Stimulated activated CD8-positive, alpha-beta memory T cell treated with anti-CD3 and anti-CD28 coated beads, Interleukin-7, amount 100 ng/mL, for 24 hours (primary cell): Measurements from ENCODE around the gene MACROD1.

Source experiments
- DNase-seq: peaks from one replicate; pipeline ENCODE4 v3.0.0-alpha.2; 2020; ENCODE audit warnings: low read depth

The MACROD1 gene

DNA sequence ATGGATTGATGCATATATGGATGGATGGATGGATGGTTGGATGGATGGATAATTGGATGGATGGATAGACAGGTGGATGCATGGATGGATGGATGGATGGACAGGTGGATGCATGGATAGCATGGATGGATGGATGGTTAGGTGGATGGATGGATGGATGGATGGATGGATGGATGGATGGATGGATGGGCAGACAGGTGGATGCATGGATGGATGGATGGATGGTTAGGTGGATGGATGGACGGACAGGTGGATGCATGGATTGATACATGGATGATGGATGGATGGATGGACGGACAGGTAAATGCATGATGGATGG lies 52.5 kb downstream of the MACROD1 start:
- DNase-seq: no peak

DNA sequence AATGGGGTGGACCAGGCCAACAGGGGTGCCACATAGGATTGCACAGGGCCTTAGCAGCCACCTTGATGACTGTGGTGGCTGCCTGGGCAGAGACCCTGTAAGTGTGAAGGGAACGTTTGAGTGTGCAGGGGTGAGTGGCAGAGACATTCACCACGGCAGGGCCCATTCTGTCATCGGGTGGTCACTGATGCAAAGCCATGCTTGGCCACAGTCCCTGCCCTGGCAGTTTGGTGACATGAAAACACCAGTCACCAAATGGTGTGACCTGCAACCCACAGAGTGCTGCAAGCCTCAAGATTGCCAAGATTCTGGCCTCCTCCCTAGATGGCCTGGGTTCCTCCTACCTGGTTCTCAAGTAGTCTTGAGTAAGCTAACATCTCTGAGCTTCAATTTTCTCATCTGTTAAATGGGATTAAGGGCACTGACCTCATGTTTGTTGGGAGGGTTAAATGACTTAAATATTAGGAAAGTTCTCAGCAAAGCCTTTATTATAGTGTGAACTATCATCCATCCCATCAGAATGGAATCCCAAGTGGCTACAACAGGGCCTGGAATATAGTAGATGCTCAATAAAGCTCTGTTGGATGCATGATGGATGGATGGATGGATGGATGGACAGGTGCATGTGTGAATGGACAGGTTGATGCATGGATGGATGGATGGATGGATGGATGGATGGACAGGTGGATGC lies 53.0 kb downstream of the MACROD1 start:
- no peak for DNase-seq

DNA sequence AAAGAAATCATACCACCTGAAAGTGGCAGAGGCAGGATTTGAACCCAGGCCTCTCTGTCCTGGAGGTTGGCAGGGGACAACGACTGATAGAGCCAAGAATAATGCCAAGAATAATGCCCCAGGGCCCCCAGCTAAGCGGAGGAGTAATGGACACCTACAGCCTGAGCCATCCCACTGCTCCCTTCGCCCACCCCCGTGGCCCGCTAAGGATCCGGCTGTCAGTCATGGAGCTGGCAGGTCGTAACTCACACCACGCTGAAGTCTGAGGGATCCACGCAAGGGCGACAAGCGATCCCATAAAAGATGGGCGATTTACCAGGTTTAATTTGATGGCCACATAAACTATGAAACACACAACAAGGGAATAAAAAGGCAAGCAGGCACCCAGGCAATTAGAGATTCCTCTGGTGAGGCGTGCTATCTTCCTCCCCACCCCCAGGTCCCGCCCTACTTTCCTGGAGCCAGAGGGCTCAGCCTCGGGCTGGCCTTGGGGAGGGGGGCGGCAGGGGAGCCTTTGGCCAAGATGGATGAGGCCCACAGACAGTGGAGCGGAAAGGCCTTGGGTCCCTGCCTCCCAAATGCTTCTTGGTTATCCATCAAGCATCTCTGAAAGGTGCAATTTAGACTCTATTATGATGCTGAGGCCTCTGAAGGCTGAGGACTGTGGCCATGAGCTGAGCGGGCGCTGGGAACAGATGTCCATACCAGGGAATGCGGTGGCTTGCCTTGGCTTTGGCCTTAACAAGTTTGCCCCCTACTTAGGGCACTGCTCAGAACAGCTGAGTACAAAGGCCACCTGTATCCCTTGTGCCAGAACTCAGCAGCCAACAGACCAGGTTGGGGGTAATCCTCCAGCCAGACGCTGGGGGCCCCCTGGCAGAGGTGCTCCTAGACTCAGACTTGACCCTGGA lies 55.2 kb downstream of the MACROD1 start:
- no peak for DNase-seq

DNA sequence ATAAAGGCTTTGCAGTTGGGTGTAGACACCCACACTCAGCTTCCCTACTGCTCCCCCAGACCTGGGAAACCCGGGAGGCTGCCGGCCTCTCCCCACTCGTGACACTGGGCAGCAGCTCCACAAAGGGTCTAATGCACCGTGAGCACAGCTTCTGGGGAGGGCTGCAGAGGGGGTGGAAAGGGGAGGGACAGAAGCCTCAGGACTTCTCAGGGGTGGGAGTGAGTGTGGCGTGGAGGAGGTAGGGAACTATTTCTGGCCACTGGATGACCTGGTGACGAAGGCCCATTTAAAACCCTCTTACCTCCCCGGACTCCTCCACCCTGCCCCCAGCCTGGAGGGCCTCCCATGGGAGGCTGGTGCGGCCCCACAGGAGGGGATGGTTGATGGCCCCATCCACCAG lies 56.6 kb downstream of the MACROD1 start:
- DNase-seq: no peak

DNA sequence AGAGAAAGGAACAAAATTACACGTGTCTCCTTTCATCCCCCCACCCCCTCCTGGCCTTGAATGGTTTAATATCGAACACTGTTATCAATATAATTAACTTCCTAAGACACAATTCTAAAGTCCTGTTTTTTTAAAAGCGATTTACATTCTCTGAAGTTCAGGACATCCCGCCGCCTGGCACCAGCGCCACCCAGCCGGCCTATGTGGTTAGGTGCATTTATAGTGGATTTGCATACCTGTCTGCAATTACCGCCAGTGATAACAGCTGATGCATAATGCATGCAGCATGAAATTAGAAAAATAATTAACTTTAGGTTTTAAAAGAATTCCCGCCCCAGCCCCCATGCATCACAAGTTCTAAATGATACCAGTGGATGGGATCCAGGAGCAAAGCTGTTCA lies 58.6 kb downstream of the MACROD1 start:
- DNase-seq: no peak

DNA sequence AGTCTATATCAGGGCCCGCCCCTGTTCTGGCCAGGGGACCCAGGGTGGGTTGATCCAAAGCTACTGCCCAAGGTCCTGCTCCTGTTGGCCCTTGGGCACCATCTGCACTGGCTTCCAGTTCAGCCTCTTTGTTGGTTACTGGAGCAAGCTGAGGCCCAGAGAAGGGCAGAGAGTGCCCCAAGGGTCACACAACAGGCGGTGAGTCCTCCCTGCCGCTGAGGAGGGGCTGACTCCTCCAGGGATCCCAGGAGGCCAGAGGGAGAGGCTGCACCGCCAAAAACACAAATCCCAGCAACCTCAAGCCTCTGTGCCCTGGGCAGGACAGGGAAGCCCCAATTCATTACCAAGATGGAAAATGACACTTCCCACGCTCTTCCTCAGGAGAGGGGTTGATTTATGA lies 61.3 kb downstream of the MACROD1 start:
- no peak for DNase-seq

DNA sequence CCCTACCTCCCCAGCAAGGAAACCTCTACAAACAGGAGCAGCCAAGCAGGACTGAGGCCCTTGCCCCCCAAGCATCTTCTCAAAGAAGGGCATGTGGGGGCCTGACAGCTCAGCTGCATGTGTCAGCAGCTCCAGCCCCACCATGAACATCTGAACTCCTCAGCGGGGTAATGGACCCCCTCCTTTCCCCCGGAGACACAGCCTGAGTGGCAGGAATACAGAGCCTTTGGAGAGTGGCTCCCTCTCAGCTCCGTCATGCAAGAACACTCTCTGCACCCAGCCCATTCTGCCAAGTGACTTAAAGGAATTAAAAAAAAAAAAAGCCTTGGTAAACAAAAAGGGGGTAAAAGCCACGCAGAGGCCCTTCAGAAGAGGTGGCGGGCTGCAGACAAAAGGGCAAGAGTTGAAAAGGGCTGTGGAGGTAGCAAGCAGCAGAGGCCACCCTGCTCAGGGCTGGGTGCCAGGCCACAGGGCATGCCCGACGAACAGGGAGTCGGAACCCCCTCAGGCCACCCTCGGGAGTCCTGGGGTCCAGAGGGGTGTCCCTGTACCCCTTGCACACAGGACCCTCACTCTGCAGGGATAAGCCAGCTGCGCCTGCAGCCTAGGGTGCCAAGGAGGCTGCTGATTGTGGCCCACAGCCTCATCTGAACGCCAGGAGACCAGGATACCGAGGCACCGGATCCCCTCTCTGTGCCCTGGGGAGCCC lies 62.5 kb downstream of the MACROD1 start:
- DNase-seq: no peak

DNA sequence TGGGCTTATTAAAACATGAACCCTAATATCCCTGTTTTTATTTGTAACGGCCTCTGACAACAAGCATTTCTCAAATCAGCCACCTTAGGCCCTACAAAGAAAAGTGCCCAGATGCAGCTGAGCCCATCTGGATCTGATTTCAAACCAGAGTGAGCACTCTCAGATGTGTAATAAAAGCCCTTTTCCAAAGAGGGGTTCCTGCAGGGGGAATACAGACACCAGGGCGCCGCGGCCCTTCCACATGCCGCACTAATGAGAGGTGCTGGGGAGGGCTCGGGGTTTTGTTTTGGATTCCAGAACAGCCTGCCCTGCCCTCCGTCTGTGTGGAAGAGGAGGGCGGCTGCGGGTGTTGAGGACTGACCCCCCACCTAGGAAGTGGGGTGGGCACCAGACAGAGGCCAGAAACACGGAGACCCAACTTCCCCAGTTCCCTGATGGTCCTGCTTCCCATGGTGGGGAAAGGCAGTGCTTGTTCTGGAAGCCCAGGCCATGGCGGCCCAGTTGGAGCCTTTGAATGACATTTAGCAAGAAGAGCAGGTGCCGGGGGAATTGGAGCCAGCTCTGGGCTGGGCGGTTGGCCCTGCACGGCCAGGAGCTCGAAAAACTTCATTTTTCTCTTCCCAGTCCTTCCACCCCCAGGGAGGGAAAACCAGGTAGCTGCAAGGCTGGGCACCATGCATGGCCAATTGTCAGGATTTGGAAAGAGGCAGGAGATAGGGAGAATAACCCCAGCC lies 63.7 kb downstream of the MACROD1 start:
- no peak for DNase-seq

DNA sequence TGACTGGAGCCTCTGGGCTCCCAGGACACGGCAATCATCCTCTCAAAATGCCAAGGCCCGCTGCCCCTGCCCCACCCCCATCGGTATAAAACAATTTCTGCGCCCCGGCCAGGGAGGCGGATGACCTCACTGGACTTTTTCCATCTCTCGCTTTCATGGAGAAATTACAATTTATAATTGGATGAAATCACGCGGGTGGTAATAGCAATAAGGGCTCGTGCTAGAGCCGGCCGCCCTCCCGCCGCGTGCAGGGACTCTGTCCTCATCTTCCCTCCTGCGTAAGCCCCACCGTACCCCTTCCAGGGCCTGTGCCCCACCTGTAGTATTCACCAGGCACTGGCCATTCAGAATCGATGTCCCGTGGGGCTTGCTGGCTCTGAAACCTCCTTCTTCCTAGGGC lies 64.5 kb downstream of the MACROD1 start:
- no peak for DNase-seq

DNA sequence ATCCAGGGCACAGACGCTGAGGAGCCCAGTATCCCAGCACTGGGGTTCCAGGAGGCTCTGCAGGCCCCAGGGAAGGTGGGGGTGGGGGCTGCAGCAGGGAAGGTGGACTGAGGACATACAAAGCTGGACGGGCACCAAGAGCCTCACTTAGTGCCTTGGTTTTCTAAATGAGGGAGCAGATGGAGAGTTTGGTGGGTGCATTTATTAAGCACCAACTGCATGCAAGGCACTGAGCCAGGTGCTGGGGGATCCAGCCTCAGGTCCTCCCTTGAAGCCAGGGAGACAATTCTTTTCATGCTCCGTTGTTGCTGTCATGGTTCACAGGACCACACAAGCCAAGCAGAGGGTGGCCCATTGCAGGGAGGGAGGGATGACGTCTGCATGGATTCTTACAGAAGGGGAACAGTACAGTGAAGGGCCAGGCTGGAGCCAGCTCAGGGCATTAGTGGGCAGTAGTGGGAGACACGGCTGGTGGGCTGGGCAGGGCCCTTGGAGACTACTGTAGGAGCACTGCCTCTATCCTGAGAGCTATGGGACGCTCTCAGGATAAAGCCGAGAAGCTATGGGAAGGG lies 65.0 kb downstream of the MACROD1 start:
- no peak for DNase-seq

DNA sequence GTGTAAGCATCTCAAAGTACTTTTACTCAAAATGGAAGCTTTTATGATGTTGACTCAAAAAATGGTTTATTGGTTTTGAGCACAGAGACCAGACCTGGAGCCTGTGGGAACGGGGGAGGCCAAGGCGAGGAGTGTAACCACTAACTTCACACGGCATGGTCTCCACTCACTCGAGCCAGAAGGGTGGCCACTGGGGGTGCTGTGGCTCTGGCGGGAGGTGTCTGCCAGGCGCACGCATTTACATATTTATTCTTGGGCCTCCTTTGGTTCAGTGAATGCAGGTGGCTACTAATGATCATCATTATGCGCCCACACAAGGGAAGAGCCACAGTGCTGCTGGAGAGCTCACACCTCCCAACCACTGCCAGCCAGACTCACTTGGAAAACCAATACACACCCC lies 65.6 kb downstream of the MACROD1 start:
- no peak for DNase-seq

DNA sequence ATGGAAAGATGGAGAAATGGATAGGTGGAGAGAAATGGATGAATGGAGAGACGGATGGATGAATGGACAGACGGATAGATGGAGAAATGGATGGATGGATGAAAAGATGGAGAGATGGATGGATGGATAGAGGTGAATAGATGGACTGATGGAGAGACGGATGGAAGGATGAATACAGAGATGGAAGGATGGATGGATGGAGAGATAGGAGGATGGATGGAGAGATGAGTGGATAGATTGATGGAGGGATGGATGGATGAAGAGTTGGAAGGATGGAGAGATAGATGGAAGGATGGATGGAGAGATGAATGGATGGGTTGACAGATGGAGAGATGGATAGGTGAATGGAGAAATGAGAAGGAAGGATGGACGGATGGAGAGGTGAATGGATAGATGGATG lies 66.5 kb downstream of the MACROD1 start:
- no peak for DNase-seq

DNA sequence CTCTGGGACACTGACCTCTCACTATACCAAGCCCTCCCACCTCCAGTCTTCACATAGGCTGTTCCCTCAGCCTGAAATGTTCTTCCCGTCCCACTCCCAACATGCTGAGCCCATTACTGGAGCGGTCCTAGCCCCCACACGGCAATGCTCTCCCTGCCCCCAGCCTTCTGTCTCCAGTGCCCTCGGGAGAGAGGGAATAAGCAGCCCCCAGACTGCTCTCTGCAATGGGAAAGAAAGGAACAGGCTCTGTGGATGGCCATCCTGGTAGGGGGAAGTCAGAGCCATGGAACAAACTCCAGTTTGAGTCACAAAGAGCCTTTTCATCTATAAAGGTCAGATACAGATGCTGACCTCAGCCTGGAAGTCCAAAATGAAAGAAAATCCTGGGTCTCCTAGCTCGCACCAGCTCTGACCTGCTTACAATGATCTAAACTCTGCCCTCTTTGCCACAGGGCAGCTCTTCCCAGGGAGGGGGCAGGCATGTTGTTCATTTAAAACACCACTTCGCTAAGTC lies 67.5 kb downstream of the MACROD1 start:
- no peak for DNase-seq

DNA sequence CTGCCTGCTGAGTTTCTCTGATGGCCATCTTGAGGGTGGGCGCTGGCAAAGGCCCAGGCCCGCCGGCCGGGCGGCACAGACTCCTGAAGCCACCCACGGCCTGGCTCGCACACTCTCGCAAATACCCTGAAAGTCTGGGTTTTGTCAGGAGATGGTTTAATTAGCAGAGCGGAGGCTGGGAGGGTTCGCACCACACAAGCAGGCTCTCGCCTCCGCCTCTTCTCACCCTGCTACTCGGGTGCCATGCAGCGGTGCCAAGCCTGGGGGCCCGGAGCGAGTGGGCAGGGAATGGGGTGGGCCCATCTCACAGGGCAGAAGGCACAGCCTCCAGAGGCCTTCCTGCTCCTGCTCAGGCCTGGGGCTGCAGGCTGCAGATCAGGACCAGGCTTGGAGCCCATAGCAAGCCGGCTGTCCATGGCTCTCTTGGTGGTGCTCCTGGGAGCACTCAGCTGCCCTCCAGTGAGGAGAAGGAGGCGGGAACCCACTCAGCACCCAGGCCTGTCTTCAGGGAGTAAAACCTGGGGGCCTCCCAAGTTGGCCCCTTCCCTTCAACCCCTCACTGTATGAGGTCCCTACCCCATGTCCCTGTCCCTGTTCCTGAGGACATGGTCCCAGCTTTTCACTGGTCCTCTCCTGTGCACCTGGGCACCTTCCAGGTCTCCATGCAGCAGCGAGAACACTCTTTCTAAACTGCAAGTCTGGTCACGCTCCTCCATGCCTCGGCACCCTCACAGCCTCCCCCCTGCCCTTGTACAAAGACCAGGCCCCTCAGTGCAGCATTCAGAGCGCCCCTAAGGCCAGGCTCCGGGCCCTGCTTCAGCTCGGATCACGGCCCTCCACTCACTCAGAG lies 68.2 kb downstream of the MACROD1 start:
- no peak for DNase-seq

DNA sequence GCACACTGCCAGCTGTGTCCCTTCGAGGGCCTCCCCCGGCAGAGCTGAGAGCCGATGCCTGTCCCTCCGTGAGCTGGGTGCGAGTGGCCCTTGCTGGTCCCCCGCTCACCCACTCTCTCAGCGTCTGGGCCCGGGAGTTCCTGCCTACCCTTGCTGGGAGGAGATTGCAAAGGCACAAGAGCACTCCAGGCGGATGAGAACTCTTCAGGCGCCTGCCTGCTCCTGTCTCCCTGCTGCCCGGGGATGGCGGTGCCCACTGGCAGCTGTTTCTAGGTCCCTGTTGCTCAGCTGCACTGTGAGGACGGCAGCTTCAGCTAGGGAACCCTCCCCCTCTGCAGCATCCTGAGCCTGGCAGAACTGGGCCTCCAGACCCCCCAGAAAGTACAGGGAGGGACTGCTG lies 69.1 kb downstream of the MACROD1 start:
- DNase-seq: no peak

DNA sequence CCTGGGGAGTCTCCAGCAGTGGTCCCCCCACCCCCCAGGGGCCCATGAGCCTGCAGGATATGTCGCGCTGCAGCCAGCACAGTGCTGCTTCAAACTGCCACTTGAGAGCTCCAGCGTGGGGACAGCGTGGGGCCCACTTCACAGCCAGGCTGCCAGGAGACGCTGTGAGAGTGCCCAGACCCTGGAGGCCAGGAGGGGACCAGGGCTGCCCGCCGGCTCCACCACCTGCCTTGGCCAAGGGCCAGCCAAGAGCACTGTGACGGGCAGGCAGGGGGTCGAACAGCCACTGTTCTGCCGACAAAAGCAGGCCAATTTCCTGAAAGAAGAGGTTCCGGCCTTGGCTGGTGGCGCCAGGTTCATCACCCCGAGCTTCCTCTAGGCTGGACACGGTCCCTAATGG lies 70.0 kb downstream of the MACROD1 start:
- DNase-seq: no peak

DNA sequence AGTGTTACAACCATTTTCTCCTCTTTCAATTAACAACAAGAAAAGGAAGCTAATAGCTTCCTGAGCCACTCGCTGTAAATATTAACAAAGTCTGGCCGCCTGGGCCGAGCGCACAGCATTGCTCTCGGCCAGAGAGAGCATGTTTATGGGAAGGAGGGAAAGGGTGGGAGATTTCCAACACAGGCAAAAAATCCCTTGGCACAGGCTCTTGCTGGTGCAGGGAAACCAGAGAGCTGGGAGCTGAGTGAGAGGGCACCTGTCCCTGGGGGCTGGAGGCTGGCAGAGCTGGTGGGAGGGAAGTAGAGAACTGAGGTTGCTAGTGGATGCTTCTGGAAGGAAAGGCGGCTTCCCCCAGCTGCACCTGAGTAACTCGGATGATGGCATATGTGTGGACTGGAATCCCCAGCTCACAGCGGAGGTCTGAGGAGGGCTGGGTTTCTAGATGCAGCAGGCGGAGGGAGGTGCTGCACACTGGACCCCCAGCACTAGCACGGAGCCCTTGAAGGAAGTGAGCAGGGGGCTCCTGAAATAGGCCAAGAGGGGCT lies 70.6 kb downstream of the MACROD1 start:
- no peak for DNase-seq

DNA sequence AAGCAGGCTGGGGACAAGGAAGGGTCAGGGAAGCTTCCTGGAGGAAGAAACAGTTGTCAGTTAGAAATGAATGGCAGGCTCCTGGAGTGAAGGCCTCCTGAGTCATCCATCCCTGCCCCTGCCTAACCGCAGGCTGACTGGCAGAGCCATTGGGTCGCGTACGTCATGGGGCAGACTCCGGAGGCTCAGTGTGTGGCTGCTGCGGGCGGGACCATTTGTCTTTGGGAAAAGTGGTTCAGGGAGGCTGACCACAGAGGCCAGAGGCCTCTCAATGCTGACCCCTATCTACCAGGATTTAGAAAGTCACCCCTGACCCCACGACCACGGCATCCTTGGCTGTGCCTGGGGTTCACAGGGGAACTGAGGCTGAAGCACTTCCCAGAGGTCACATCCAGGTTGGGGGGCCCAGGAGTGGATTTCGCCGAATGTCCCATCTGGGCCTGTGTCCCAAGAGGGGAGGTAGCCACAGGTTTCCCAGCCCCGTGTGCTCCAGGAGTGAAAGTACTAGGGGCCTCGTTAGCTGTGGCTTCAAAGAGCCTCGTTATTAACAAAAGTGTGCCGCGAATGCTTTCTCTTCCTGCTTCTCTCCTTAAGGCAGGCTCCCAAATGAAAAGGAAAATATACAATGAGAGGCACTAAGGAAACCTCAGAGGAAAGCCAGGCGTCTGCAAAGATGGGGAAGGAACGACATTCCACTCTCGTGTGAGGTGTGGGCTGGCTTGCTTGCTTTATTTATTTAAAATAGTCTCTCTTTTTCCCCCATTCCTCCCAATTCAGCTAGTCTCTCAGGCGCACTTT lies 71.3 kb downstream of the MACROD1 start:
- DNase-seq: no peak

DNA sequence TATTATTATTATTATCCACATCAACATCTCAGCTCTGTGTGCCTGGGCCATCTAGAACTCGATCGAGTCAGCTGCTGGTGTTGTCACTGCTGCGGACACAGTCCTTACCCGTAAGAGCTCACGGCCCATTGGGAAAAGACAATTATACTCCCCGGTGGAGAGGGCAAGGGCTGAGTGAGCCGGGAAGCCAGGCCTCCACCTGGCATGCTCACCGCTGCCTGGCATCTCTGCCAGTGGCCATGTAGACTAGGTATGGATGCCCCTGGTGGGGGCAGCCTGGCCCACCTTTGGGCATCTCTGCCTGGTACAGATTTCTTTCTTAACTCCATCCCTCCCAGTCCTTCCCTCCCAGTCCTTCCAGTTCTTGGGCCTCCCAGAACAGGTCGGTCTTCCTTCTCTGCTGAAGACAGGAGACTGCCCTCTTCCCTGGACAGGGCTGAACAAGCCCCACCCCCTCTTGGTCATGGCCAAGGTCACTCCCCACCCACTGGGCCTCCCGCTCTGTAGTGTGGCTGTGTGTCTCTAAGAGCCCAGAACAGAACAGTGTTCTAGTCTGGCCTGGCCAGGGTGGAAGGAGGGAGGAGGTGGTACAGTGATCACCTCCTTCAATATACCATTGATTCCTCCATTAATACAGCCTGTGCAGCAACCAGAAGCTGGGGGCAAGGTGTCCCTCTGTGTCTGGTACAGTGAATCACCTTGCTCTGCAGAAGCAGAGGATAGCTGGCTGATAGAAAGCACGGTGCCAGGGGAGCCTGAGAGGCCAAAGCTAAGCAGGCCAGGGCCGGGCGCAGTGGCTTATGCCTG lies 72.5 kb downstream of the MACROD1 start:
- DNase-seq: no peak
